WTC11 (cell line): ENCODE results near the gene SLC22A12.

Experiments used
- ATF2 ChIP-seq: sonication (generic); formaldehyde crosslinking; IDR thresholded peaks from 2 replicates; pipeline ENCODE4 v1.8.1; 2022; ENCODE audit warnings: low read depth, missing genetic modification reagents, borderline replicate concordance
- CREB1 ChIP-seq: sonication (generic); formaldehyde crosslinking; IDR thresholded peaks from 2 replicates; pipeline ENCODE4 v1.8.0; 2023; ENCODE audit warnings: mild to moderate bottlenecking, missing genetic modification reagents
- CREM ChIP-seq: sonication (generic); formaldehyde crosslinking; IDR thresholded peaks from 2 replicates; pipeline ENCODE4 v1.8.1; 2022; ENCODE audit warnings: mild to moderate bottlenecking, missing genetic modification reagents, moderate library complexity
- E2F5 ChIP-seq: sonication (generic); formaldehyde crosslinking; IDR thresholded peaks from 2 replicates; pipeline ENCODE4 v1.8.1; 2022; ENCODE audit warnings: mild to moderate bottlenecking, moderate library complexity, missing genetic modification reagents
- ETV6 ChIP-seq: sonication (generic); formaldehyde crosslinking; IDR thresholded peaks from 2 replicates; pipeline ENCODE4 v1.8.1; 2022; ENCODE audit warnings: mild to moderate bottlenecking, missing genetic modification reagents
- KAT7 ChIP-seq: sonication (generic); formaldehyde crosslinking; IDR thresholded peaks from 2 replicates; pipeline ENCODE4 v1.8.1; 2023; ENCODE audit warnings: missing genetic modification reagents, mild to moderate bottlenecking, borderline replicate concordance
- NR2C2 ChIP-seq: sonication (generic); formaldehyde crosslinking; IDR thresholded peaks from 2 replicates; pipeline ENCODE4 v1.8.0; 2022; ENCODE audit warnings: mild to moderate bottlenecking, missing genetic modification reagents
- OVOL2 ChIP-seq: fragments of 250-450 bp; sonication (Bioruptor Pico); IDR thresholded peaks from 2 replicates; pipeline ENCODE4 v1.9.0; 2021; ENCODE audit warnings: mild to moderate bottlenecking, borderline replicate concordance
- SMAD3 ChIP-seq: sonication (generic); formaldehyde crosslinking; IDR thresholded peaks from 2 replicates; pipeline ENCODE4 v1.8.0; 2022; ENCODE audit warnings: missing genetic modification reagents, mild to moderate bottlenecking, borderline replicate concordance
- ZNF263 ChIP-seq: sonication (generic); formaldehyde crosslinking; IDR thresholded peaks from 2 replicates; pipeline ENCODE4 v1.8.1; 2022; ENCODE audit warnings: low read depth, mild to moderate bottlenecking, moderate library complexity, missing genetic modification reagents
- TF ChIP-seq, protein P1 (sequence below): sonication (generic); formaldehyde crosslinking; IDR thresholded peaks from 2 replicates; pipeline ENCODE4 v1.8.1; 2022; ENCODE audit warnings: missing genetic modification reagents, borderline replicate concordance
- TF ChIP-seq, protein P2 (sequence below): fragments of 200-600 bp; IDR thresholded peaks from 2 replicates; pipeline ENCODE4 v1.8.0; 2022; ENCODE audit warnings: antibody characterized with exemption
- TF ChIP-seq, protein P3 (sequence below): sonication (generic); formaldehyde crosslinking; IDR thresholded peaks from 2 replicates; pipeline ENCODE4 v1.8.0; 2022; ENCODE audit warnings: mild to moderate bottlenecking, missing genetic modification reagents
- TF ChIP-seq, protein P4 (sequence below): sonication (generic); formaldehyde crosslinking; IDR thresholded peaks from 2 replicates; pipeline ENCODE4 v1.8.1; 2023; ENCODE audit warnings: mild to moderate bottlenecking, missing genetic modification reagents

DNA sequence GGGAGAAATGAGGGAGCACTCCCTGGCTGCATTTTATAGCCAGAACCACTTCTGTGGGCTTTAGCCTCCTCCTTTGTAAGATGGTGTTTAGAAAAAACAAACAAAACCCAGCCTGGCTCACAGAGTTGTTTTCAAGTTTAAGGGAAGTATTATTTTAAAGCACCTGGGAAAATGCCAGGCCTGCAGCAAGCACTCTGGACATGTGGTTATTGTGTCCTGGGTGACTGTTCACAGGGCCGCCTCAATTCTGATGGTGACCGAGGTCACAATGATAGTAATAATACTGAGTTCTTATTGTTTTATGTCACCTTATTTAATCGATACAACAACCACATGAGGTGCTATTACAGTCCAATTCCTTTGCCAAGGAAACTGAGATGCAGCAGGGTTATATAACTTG lies 20.7 kb upstream of the SLC22A12 start:
- TF ChIP-seq ATF2: no peak
- TF ChIP-seq SMAD3: no peak
- TF ChIP-seq, protein P1, sequence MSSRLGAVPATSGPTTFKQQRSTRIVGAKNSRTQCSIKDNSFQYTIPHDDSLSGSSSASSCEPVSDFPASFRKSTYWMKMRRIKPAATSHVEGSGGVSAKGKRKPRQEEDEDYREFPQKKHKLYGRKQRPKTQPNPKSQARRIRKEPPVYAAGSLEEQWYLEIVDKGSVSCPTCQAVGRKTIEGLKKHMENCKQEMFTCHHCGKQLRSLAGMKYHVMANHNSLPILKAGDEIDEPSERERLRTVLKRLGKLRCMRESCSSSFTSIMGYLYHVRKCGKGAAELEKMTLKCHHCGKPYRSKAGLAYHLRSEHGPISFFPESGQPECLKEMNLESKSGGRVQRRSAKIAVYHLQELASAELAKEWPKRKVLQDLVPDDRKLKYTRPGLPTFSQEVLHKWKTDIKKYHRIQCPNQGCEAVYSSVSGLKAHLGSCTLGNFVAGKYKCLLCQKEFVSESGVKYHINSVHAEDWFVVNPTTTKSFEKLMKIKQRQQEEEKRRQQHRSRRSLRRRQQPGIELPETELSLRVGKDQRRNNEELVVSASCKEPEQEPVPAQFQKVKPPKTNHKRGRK (CRISPR knock-in tag): no peak
- TF ChIP-seq, protein P2, sequence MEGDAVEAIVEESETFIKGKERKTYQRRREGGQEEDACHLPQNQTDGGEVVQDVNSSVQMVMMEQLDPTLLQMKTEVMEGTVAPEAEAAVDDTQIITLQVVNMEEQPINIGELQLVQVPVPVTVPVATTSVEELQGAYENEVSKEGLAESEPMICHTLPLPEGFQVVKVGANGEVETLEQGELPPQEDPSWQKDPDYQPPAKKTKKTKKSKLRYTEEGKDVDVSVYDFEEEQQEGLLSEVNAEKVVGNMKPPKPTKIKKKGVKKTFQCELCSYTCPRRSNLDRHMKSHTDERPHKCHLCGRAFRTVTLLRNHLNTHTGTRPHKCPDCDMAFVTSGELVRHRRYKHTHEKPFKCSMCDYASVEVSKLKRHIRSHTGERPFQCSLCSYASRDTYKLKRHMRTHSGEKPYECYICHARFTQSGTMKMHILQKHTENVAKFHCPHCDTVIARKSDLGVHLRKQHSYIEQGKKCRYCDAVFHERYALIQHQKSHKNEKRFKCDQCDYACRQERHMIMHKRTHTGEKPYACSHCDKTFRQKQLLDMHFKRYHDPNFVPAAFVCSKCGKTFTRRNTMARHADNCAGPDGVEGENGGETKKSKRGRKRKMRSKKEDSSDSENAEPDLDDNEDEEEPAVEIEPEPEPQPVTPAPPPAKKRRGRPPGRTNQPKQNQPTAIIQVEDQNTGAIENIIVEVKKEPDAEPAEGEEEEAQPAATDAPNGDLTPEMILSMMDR: no peak
- TF ChIP-seq CREM (CRISPR knock-in tag): no peak
- TF ChIP-seq, protein P3, sequence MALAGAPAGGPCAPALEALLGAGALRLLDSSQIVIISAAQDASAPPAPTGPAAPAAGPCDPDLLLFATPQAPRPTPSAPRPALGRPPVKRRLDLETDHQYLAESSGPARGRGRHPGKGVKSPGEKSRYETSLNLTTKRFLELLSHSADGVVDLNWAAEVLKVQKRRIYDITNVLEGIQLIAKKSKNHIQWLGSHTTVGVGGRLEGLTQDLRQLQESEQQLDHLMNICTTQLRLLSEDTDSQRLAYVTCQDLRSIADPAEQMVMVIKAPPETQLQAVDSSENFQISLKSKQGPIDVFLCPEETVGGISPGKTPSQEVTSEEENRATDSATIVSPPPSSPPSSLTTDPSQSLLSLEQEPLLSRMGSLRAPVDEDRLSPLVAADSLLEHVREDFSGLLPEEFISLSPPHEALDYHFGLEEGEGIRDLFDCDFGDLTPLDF (CRISPR knock-in tag): no peak
- TF ChIP-seq OVOL2: no peak
- no peak for TF ChIP-seq E2F5 (CRISPR knock-in tag)
- TF ChIP-seq, protein P4, sequence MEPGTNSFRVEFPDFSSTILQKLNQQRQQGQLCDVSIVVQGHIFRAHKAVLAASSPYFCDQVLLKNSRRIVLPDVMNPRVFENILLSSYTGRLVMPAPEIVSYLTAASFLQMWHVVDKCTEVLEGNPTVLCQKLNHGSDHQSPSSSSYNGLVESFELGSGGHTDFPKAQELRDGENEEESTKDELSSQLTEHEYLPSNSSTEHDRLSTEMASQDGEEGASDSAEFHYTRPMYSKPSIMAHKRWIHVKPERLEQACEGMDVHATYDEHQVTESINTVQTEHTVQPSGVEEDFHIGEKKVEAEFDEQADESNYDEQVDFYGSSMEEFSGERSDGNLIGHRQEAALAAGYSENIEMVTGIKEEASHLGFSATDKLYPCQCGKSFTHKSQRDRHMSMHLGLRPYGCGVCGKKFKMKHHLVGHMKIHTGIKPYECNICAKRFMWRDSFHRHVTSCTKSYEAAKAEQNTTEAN (CRISPR knock-in tag): no peak
- TF ChIP-seq CREB1: no peak
- TF ChIP-seq ZNF263 (CRISPR knock-in tag): no peak
- TF ChIP-seq NR2C2 (CRISPR knock-in tag): no peak
- no peak for TF ChIP-seq ETV6
- TF ChIP-seq KAT7 (CRISPR knock-in tag): no peak
